GM12878 (cell line): ENCODE measurements around the gene CYP2A6. TPM values are rescaled to one million over a fixed set of nuclear protein-coding genes. Genes with fewer than 3 reads are reported as not detected.
"Not testable (repeated sequence)": the region's sequence is repeated elsewhere in the genome, so short reads cannot be mapped to it uniquely, and the experiment has no call there.

Experiments
- ATAC-seq: fragments of 200-7000 bp; cut with Tn5 transposase; 3 replicates; pipeline ENCODE4 v1.9.1; 2020; ENCODE audit warnings: mild to moderate bottlenecking, moderate library complexity
- BruUV-seq: library from RNA; stranded (reverse); fragments of 400-500 nt; replicated peaks from 2 replicates; lab custom pipeline; 2021; lab: Mats Ljungman, UMichigan
- CTCF ChIA-PET: fragments of 300-600 bp; sonication (Branson Sonifier 250); formaldehyde crosslinking; extraction: SDS; loops from one replicate; lab custom pipeline; 2021; ENCODE audit warnings: inconsistent platforms; lab: Yijun Ruan, JAX
- POLR2A ChIA-PET: fragments of 350-600 bp; formaldehyde crosslinking; extraction: SDS; loops from one replicate; lab custom pipeline; 2021; ENCODE audit warnings: inconsistent platforms; lab: Charles Lee
- RAD21 ChIA-PET: fragments of 300-600 bp; sonication (Branson Sonifier 250); formaldehyde crosslinking; loops from one replicate; lab custom pipeline; 2023; ENCODE audit warnings: antibody characterized with exemption; ENCODE audit not compliant: unreplicated experiment; lab: Charles Lee
- SMC1A ChIA-PET: fragments of 300-600 bp; sonication (Branson Sonifier 250); formaldehyde crosslinking; loops from one replicate; lab custom pipeline; 2023; ENCODE audit not compliant: unreplicated experiment, uncharacterized antibody; lab: Charles Lee
- DNase-seq: peaks from one replicate; pipeline ENCODE4 v3.0.0-alpha.2; 2011; ENCODE audit warnings: low read depth, low spot score
- FAIRE-seq: peaks from 3 replicates; lab custom pipeline; 2011; peaks lifted over from hg19 to GRCh38; lab: Jason Lieb, UNC
- H2AFZ ChIP-seq: 2 replicates; pipeline ENCODE4 v1.6.0; 2011; ENCODE audit warnings: low read depth, low read length, control low read depth; ENCODE audit not compliant: control insufficient read depth
- H3K27ac ChIP-seq: 2 replicates; pipeline ENCODE4 v1.5.1; 2011; ENCODE audit warnings: control low read depth; ENCODE audit not compliant: control insufficient read depth, insufficient read depth
- H3K27me3 ChIP-seq, 2 experiments: replicated peaks in 1 of 2; 2 replicates each; pipeline versions ENCODE4 v1.6.0 to v1.6.1; 2011; ENCODE audit warnings: low read length in 1 of 2; ENCODE audit not compliant: control insufficient read depth in 2 of 2, insufficient read depth in 2 of 2
- H3K36me3 ChIP-seq, 2 experiments: 2 replicates each; pipeline ENCODE4 v1.5.1; 2011; ENCODE audit warnings: low read length in 1 of 2; ENCODE audit not compliant: control insufficient read depth in 2 of 2, insufficient read depth in 2 of 2
- H3K4me1 ChIP-seq: 2 replicates; pipeline ENCODE4 v1.6.1; 2011; ENCODE audit warnings: mild to moderate bottlenecking, low read length, moderate library complexity, mixed read lengths; ENCODE audit not compliant: control insufficient read depth, insufficient read depth
- H3K4me2 ChIP-seq: 2 replicates; pipeline ENCODE4 v1.6.0; 2011; ENCODE audit warnings: control low read depth; ENCODE audit not compliant: control insufficient read depth, insufficient read depth
- H3K4me3 ChIP-seq: fragments of 200-600 bp; sonication (generic); 2 replicates; pipeline ENCODE4 v1.5.1; 2016
- H3K79me2 ChIP-seq: 2 replicates; pipeline ENCODE4 v1.6.0; 2011; ENCODE audit warnings: low read length; ENCODE audit not compliant: control insufficient read depth, insufficient read depth
- H3K9ac ChIP-seq: 2 replicates; pipeline ENCODE4 v1.8.0; 2011; ENCODE audit warnings: low read length, control low read depth, mixed read lengths; ENCODE audit not compliant: control insufficient read depth, insufficient read depth
- H3K9me3 ChIP-seq: replicated peaks from 3 replicates; pipeline ENCODE4 v1.5.1; 2011; ENCODE audit warnings: mild to moderate bottlenecking, low read length; ENCODE audit not compliant: control insufficient read depth, insufficient read depth
- H4K20me1 ChIP-seq: 2 replicates; pipeline ENCODE4 v1.6.0; 2011; ENCODE audit not compliant: control insufficient read depth, insufficient read depth
- WGBS: methylation state at CpG from one replicate; pipeline ENCODE4 v1.1.6; 2016; ENCODE audit warnings: low lambda C conversion rate; ENCODE audit not compliant: insufficient replicate concordance, insufficient coverage; ENCODE audit errors: missing lambda C conversion rate; 5-methylcytosine and 5-hydroxymethylcytosine counted together
- in situ Hi-C: fragments of 300-500 bp; cut with MboI; formaldehyde crosslinking; loops from 9 replicates; pipeline ENCODE4 v1.14.3; 2018; ENCODE audit warnings: mixed read lengths
- intact Hi-C: fragments of 100-400 bp; cut with micrococcal nuclease; formaldehyde crosslinking; loops from one replicate; pipeline ENCODE4 v1.14.2; 2022; ENCODE audit not compliant: unreplicated experiment
- polyA plus RNA-seq, 11 experiments: library from polyadenylated mRNA; depleted of rRNA in 4 of 11; unstranded in 6 of 11; stranded (reverse) in 5 of 11; fragments of >200 nt; fragmentation: Nextera tagmentation in 4 of 11; fragmentation: Illumina TruSeq in 1 of 11; extraction: Ambion mirVana in 4 of 11; extraction: Trizol in 1 of 11; gene quantifications; 1 replicate in 1 of 11; 2 replicates in 10 of 11; pipeline versions ENCODE4 v1.2.1 to v1.2.3, GENCODE V29; 2011 to 2016; ENCODE audit warnings: inconsistent platforms in 2 of 11, missing spikeins in 2 of 11, low read depth in 1 of 11
- total RNA-seq, 4 experiments: library from RNA; depleted of rRNA in 3 of 4; stranded (reverse); fragments of >200 nt in 3 of 4; fragmentation: Illumina TruSeq in 1 of 4; extraction: Trizol in 1 of 4; gene quantifications; 2 replicates each; pipeline versions ENCODE4 v1.2.1 to v1.2.3, GENCODE V29; 2013 to 2021

Gene CYP2A6
- total and polyA plus RNA-seq, 10 of the 15 experiments (the other 5 are each of a cell fraction or from before 2014, with no cell fraction given): 0.97 TPM; not detected in 9

GRCh38 chr19:40846722-40847121 is 3.5 kb downstream of the CYP2A6 start:
- H3K27me3 ChIP-seq, H3K27ac ChIP-seq, BruUV-seq, POLR2A ChIA-PET, SMC1A ChIA-PET, CTCF ChIA-PET, H2AFZ ChIP-seq, H4K20me1 ChIP-seq, H3K79me2 ChIP-seq, H3K4me2 ChIP-seq, H3K4me3 ChIP-seq, in situ Hi-C loops, H3K9ac ChIP-seq, H3K36me3 ChIP-seq, DNase-seq, intact Hi-C loops, H3K9me3 ChIP-seq, ATAC-seq, FAIRE-seq, RAD21 ChIA-PET, H3K4me1 ChIP-seq: not testable (repeated sequence)
- 56% methylated on average over 6 of the region's 8 CpGs for WGBS

- H3K36me3 ChIP-seq, H3K27ac ChIP-seq, H3K79me2 ChIP-seq, H3K4me1 ChIP-seq, in situ Hi-C loops, FAIRE-seq, SMC1A ChIA-PET, BruUV-seq, RAD21 ChIA-PET, DNase-seq, H4K20me1 ChIP-seq, H3K9ac ChIP-seq, H3K4me3 ChIP-seq, H3K9me3 ChIP-seq, H3K27me3 ChIP-seq, intact Hi-C loops, POLR2A ChIA-PET: not testable (repeated sequence)
- WGBS: 7% methylated on average over 14 of the region's 19 CpGs
- peak; percentile 57 for ATAC-seq
- Histone ChIP-seq H2AFZ (peak overlapping the region; percentile 17; the same call in 1 of the 2 replicates), H3K4me2 (0 out of 2 replicates have a peak overlapping the region, but pooled peaks have one; percentile 42)
- CTCF ChIA-PET: interaction anchor here (1.2 kb wide), 1 partner anchor 22 kb away, joined by 3 read pairs; no protein-coding TSS in a partner anchor
These were observed 6.6 kb downstream of the CYP2A6 start for GRCh38 chr19:40843653-40844052.

GRCh38 chr19:40842997-40843652 is 7.1 kb downstream of the CYP2A6 start:
- Histone ChIP-seq H3K4me2 (0 out of 2 replicates have a peak overlapping the region, but pooled peaks have one; percentile 42), H2AFZ (peak overlapping the region; percentile 17; the same call in 1 of the 2 replicates)
- BruUV-seq, H3K79me2 ChIP-seq, FAIRE-seq, H3K36me3 ChIP-seq, RAD21 ChIA-PET, ATAC-seq, H3K4me3 ChIP-seq, H3K27me3 ChIP-seq, H3K9me3 ChIP-seq, H3K27ac ChIP-seq, H4K20me1 ChIP-seq, intact Hi-C loops, POLR2A ChIA-PET, SMC1A ChIA-PET, H3K4me1 ChIP-seq, H3K9ac ChIP-seq, in situ Hi-C loops, DNase-seq: not testable (repeated sequence)
- CTCF ChIA-PET: interaction anchor here (0.8 kb wide), 1 partner anchor 11 kb away, joined by 3 read pairs; no protein-coding TSS in a partner anchor
- 10% methylated on average over 8 of the region's 12 CpGs for WGBS

- H3K4me3 ChIP-seq, ATAC-seq, H3K27me3 ChIP-seq, H3K9ac ChIP-seq, H2AFZ ChIP-seq, H3K9me3 ChIP-seq, BruUV-seq, SMC1A ChIA-PET, in situ Hi-C loops, H3K4me1 ChIP-seq, H3K4me2 ChIP-seq, POLR2A ChIA-PET, H3K36me3 ChIP-seq, DNase-seq, FAIRE-seq, CTCF ChIA-PET, intact Hi-C loops, H3K27ac ChIP-seq, H3K79me2 ChIP-seq, RAD21 ChIA-PET, H4K20me1 ChIP-seq: not testable (repeated sequence)
- 82% methylated on average over 2 of the region's 3 CpGs for WGBS
These were observed 8.2 kb downstream of the CYP2A6 start for GRCh38 chr19:40842012-40842411.
